Gastrocnemius medialis (tissue), 4 donors: ENCODE measurements around the gene FCER2.

Source experiments
- CTCF ChIP-seq, 5 experiments: fragments of 450-650 bp in 3 of 5; fragments of 200-600 bp in 2 of 5; sonication (generic) in 2 of 5; IDR thresholded peaks in 4 of 5; conservative IDR thresholded peaks in 1 of 5; 1 replicate in 4 of 5; 2 replicates in 1 of 5; pipeline ENCODE4 v1.5.1; 2016 to 2019; ENCODE audit warnings: antibody characterized with exemption in 5 of 5, mild to moderate bottlenecking in 3 of 5, moderate library complexity in 3 of 5
- POLR2A ChIP-seq, 2 donors: fragments of 450-650 bp; IDR thresholded peaks; one replicate each; pipeline ENCODE4 v1.6.1; 2017; ENCODE audit warnings: antibody characterized with exemption in 2 of 2, mild to moderate bottlenecking in 2 of 2, moderate library complexity in 2 of 2

- TF ChIP-seq CTCF (IDR thresholded peaks at IDR 0.05 in 4 of 5, conservative IDR thresholded peaks at IDR 0.05 in 1 of 5) (no peak), POLR2A (IDR thresholded peaks at IDR 0.05) (no peak)
Observed at GRCh38 chr19:7670790-7671189, 31.1 kb downstream of the FCER2 start.
